MCF 10A (cell line): Measurements from ENCODE around the gene PRAMEF4. TPM values are rescaled to one million over a fixed set of nuclear protein-coding genes. Genes with fewer than 3 reads are reported as not detected.
"Not testable (repeated sequence)": the region's sequence is repeated elsewhere in the genome, so short reads cannot be mapped to it uniquely, and the experiment has no call there.

Experiments used
- Bru-seq: library from RNA; stranded (reverse); fragments of 400-500 nt; gene quantifications from one replicate; lab custom pipeline; 2021; lab: Mats Ljungman, UMichigan
- BruChase-seq, 2 experiments: library from RNA; stranded (reverse); fragments of 400-500 nt; gene quantifications; one replicate each; lab custom pipeline; 2021; lab: Mats Ljungman, UMichigan
- BruUV-seq: library from RNA; stranded (reverse); fragments of 400-500 nt; replicated peaks from 2 replicates; lab custom pipeline; 2021; lab: Mats Ljungman, UMichigan
- CTCF ChIA-PET: fragments of 300-600 bp; sonication (Branson Sonifier 250); formaldehyde crosslinking; extraction: SDS; loops from one replicate; lab custom pipeline; 2021; ENCODE audit warnings: antibody characterized with exemption, inconsistent platforms; lab: Yijun Ruan, JAX
- POLR2A ChIA-PET: fragments of 300-600, 350-650 bp; sonication (Branson Sonifier 250); formaldehyde crosslinking; extraction: SDS; loops from one replicate; lab custom pipeline; 2020; ENCODE audit warnings: antibody characterized with exemption, inconsistent platforms; lab: Yijun Ruan, JAX
- DNase-seq: peaks from one replicate; pipeline ENCODE4 v3.0.0-alpha.2; 2018; ENCODE audit not compliant: unreplicated experiment
- H3K27ac Mint-ChIP-seq: one replicate; pipeline ENCODE4 v1.8.0; 2022; ENCODE audit warnings: mild to moderate bottlenecking, low read depth, mixed read lengths; ENCODE audit not compliant: unreplicated experiment
- H3K27me3 Mint-ChIP-seq: one replicate; pipeline ENCODE4 v1.8.0; 2022; ENCODE audit warnings: mixed read lengths; ENCODE audit not compliant: insufficient read depth, unreplicated experiment
- H3K36me3 Mint-ChIP-seq: one replicate; pipeline ENCODE4 v1.8.0; 2022; ENCODE audit warnings: mild to moderate bottlenecking, moderate library complexity, mixed read lengths; ENCODE audit not compliant: insufficient read depth, unreplicated experiment
- H3K4me1 Mint-ChIP-seq: one replicate; pipeline ENCODE4 v1.8.0; 2022; ENCODE audit warnings: mixed read lengths; ENCODE audit not compliant: insufficient read depth, unreplicated experiment
- H3K4me3 Mint-ChIP-seq: one replicate; pipeline ENCODE4 v1.8.0; 2022; ENCODE audit warnings: mild to moderate bottlenecking, moderate library complexity, mixed read lengths; ENCODE audit not compliant: unreplicated experiment
- H3K9me3 Mint-ChIP-seq: one replicate; pipeline ENCODE4 v1.8.0; 2022; ENCODE audit warnings: mixed read lengths; ENCODE audit not compliant: unreplicated experiment
- intact Hi-C: fragments of 100-400 bp; cut with micrococcal nuclease; formaldehyde crosslinking; loops from 2 replicates; pipeline ENCODE4 v1.14.1; 2022
- long read RNA-seq: library from polyadenylated mRNA; stranded (forward); transcript quantifications from one replicate; pipeline ENCODE4 v2.0.0, GENCODE V29; 2022
- total RNA-seq: library from RNA; stranded (reverse); gene quantifications from 2 replicates; pipeline ENCODE4 v1.2.3, GENCODE V29; 2022
- TF ChIP-seq, protein P1 (sequence below): fragments of 200-600 bp; IDR thresholded peaks from one replicate; pipeline ENCODE4 v1.8.0; 2022; ENCODE audit warnings: antibody characterized with exemption, mild to moderate bottlenecking; ENCODE audit not compliant: unreplicated experiment

Gene PRAMEF4
- not detected in 2 replicates for total RNA-seq
- not detected for Bru-seq, nascent RNA
- not detected for BruChase-seq, experiment 1, labeled RNA remaining after a 6-hour chase
- not detected for BruChase-seq, experiment 2, labeled RNA remaining after a 2-hour chase
- long read RNA-seq: 0 reads

DNA sequence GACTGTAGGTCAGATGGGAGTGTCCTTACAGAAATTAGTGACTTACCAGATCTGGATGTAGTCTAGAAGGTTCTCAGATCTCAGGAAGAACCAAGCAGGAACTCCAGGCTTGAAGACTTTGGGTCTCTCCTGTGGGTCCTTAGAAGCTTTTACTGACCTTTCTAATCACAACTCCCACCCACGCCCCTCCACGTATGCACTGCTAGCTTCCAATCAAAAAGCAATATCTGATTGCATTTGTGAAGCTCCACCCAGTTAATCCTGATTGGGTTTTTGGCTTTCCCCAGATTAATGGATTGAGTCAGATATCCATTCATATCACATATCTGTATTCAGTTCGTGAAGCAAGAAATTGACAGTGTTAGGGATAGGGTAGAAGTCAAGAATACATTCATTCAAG is at the start of gene PRAMEF4:
Gene PRAMEF4 (minus strand): TSS at position 101 of the 400 bp plus-strand sequence. CDS start 2,807 bp downstream, outside the sequence.
- intact Hi-C loops: not testable (repeated sequence)

DNA sequence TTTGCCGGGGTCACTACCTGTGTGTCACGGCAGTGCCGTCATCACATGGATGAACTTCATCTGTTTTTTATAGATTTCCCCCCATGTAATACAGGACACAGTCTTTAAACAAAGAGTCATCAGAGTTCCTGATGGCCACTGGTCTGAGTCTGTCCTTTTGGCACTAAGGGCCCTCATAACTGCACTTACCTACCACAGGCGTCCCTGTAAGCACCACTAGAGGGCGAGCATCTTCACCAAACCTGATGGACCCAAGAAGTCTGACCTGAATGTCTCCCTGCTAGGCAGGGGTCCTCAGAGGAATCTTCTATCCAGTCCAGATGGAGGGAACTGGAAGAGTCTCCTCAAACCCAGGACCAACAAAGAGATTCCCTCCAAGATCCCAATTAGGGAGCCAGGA is 38.4 kb upstream of the PRAMEF4 start:
- H3K9me3 Mint-ChIP-seq, H3K36me3 Mint-ChIP-seq, intact Hi-C loops, H3K27ac Mint-ChIP-seq, H3K4me1 Mint-ChIP-seq, DNase-seq, H3K4me3 Mint-ChIP-seq, H3K27me3 Mint-ChIP-seq, POLR2A ChIA-PET, CTCF ChIA-PET, BruUV-seq: not testable (repeated sequence)

More for the DNA sequence above, at the start of gene PRAMEF4:
- DNase-seq, H3K27ac Mint-ChIP-seq, BruUV-seq, CTCF ChIA-PET, POLR2A ChIA-PET, H3K27me3 Mint-ChIP-seq, H3K9me3 Mint-ChIP-seq, H3K4me1 Mint-ChIP-seq, H3K4me3 Mint-ChIP-seq, H3K36me3 Mint-ChIP-seq: not testable (repeated sequence)

DNA sequence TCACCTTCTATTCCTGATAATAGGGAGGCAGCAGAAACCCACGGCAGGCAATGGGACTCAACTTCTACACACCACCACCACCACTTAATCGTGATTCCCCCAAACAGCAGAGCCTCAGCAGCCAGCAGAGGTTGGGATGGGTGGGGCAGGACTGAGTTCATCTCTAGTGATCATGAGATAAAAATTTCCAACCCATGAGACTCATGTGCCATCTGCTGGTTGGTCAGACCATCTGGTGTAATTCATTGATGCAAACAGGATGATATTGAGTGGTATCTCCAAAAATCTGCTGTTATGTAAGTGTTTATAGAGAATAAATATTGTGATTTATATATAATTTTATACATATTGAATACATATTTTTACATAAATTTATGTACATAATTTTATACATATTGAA is 35.7 kb upstream of the PRAMEF4 start:
- peak; percentile 2 for DNase-seq
- CTCF ChIA-PET: interaction anchor here (0.6 to 0.7 kb wide), 2 partner anchors 295 to 470 kb away, joined by 3 read pairs; no protein-coding TSS in a partner anchor
- H3K36me3 Mint-ChIP-seq, H3K4me1 Mint-ChIP-seq, H3K27ac Mint-ChIP-seq, H3K4me3 Mint-ChIP-seq, intact Hi-C loops, H3K27me3 Mint-ChIP-seq, POLR2A ChIA-PET, H3K9me3 Mint-ChIP-seq, BruUV-seq: not testable (repeated sequence)
- TF ChIP-seq, protein P1, sequence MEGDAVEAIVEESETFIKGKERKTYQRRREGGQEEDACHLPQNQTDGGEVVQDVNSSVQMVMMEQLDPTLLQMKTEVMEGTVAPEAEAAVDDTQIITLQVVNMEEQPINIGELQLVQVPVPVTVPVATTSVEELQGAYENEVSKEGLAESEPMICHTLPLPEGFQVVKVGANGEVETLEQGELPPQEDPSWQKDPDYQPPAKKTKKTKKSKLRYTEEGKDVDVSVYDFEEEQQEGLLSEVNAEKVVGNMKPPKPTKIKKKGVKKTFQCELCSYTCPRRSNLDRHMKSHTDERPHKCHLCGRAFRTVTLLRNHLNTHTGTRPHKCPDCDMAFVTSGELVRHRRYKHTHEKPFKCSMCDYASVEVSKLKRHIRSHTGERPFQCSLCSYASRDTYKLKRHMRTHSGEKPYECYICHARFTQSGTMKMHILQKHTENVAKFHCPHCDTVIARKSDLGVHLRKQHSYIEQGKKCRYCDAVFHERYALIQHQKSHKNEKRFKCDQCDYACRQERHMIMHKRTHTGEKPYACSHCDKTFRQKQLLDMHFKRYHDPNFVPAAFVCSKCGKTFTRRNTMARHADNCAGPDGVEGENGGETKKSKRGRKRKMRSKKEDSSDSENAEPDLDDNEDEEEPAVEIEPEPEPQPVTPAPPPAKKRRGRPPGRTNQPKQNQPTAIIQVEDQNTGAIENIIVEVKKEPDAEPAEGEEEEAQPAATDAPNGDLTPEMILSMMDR: peak; percentile 52

DNA sequence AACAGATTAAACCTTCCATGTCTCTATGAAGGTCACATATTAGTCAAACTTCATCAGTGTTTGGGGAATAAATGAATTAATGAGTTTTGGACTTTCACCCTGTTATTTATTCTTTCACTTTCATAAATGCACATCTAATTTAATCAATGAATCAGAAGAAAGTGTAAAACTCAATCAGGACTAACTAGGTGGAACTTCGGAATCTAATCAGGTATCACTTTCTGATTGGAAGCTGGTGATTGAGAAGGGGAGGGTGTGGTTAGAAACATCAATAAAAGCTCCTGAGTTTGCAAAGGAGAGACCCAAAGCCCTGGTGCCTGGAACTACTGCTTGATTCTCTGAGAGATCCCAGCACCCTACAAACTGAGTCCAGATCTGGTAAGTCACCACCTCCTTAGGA is 30.3 kb upstream of the PRAMEF4 start, which contains the start of gene PRAMEF7:
Gene PRAMEF7 (plus strand): TSS at position 301 of the 400 bp plus-strand sequence. CDS start 1,083 bp downstream, outside the sequence.
- H3K9me3 Mint-ChIP-seq, DNase-seq, H3K27ac Mint-ChIP-seq, intact Hi-C loops, CTCF ChIA-PET, H3K4me3 Mint-ChIP-seq, H3K27me3 Mint-ChIP-seq, H3K4me1 Mint-ChIP-seq, H3K36me3 Mint-ChIP-seq, BruUV-seq, POLR2A ChIA-PET: not testable (repeated sequence)

DNA sequence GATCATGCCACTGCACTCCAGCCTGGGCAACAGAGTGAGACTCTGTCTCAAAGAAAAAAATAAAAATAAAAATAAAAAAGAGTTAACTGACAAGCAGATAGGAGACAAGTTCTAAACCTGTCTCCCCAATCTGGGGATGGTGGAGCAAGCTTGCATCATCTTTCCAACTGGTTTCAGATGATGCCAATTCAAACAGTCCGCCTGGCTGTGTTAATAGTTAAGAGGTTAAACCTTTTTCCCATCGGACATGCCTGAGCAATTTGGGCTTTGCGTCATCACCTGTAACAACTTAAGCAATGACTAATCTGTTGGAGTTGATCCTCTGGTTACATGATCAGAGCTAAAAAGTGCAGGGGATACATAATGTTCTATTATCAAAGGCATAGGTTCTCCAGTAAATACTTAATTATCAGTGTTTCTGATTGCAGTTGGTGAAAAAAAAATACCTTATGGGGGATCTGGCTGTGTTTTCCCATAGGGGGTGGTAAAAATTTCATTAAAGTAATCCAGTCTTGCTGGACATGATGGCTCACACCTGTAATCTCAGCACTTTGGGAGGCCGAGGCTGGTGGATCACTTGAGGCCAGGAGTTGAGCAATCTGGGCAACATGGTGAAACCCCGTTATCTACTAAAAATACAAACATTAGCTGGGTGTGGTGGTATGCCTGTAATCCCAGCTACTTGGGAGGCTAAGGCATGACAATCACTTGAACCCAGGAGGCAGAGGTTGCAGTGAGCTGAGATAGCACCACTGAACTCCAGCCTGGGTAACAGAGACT is 18.0 kb upstream of the PRAMEF4 start:
- H3K27ac Mint-ChIP-seq, CTCF ChIA-PET, DNase-seq, H3K27me3 Mint-ChIP-seq, BruUV-seq, POLR2A ChIA-PET, H3K4me3 Mint-ChIP-seq, H3K4me1 Mint-ChIP-seq, H3K36me3 Mint-ChIP-seq, intact Hi-C loops, H3K9me3 Mint-ChIP-seq: not testable (repeated sequence)

DNA sequence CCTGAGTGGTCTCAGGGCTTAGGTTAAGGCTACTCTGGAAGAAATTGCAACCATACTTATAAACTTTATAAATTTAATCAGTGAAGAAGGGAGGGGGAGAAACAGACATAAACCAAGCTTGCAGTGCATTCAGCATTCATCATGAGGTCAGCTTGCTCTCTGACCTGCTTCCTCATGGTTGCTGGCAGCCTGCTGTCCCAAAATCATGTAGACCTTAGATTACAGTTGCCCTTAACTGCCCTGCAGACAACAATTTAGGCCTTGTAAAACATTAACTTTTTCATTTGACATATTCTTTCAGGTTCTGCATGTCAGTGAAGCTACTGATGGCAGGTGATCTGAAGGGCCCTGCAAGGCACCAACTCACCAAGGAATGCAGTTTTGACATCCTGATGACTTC is 13.2 kb upstream of the PRAMEF4 start:
- intact Hi-C loops, H3K27me3 Mint-ChIP-seq, CTCF ChIA-PET, H3K4me3 Mint-ChIP-seq, H3K36me3 Mint-ChIP-seq, DNase-seq, H3K4me1 Mint-ChIP-seq, POLR2A ChIA-PET, H3K9me3 Mint-ChIP-seq, BruUV-seq, H3K27ac Mint-ChIP-seq: not testable (repeated sequence)

DNA sequence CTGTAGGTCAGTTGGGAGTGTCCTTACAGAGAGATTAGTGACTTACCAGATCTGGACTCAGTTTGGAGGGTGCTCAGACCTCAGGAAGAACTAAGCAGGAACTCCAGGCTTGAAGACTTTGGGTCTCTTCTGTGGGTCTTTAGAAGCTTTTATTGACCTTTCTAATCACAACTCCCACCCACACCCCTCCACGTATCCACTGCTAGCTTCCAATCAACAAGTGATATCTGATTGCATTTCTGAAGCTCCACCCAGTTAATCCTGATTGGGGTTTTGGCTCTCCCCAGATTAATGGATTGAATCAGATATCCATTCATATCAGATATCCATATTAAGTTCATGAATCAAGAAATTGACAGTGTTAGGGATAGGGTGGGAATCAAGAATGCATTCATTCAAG is 12.2 kb upstream of the PRAMEF4 start, which contains the start of gene PRAMEF10:
Gene PRAMEF10 (minus strand): TSS at position 101 of the 400 bp plus-strand sequence. CDS start 2,423 bp downstream, outside the sequence.
- H3K27ac Mint-ChIP-seq, BruUV-seq, H3K4me3 Mint-ChIP-seq, intact Hi-C loops, H3K36me3 Mint-ChIP-seq, DNase-seq, CTCF ChIA-PET, H3K27me3 Mint-ChIP-seq, H3K4me1 Mint-ChIP-seq, POLR2A ChIA-PET, H3K9me3 Mint-ChIP-seq: not testable (repeated sequence)

DNA sequence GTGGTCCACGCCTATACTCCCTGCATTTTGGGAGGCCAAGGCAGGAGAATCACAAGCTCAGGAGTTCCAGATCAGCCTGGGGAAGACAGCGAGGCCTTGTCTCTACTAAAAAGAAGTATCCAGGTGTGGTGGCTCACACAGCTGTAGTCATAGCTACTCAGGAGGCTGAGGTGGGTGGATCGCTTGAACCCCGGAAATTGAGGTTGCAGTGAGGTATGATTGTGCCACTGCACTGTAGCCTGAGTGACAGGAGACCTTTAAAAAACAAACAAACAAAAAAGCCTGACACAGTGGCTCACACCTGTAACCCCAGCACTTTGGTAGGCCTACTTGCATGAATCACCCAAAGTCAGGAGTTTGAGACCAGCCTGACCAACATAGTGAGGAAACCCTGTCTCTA is 7.5 kb downstream of the PRAMEF4 start:
- H3K27ac Mint-ChIP-seq, H3K27me3 Mint-ChIP-seq, H3K36me3 Mint-ChIP-seq, POLR2A ChIA-PET, H3K9me3 Mint-ChIP-seq, DNase-seq, CTCF ChIA-PET, H3K4me1 Mint-ChIP-seq, H3K4me3 Mint-ChIP-seq, BruUV-seq, intact Hi-C loops: not testable (repeated sequence)
